OCI-M2 (cell line): ENCODE results near the gene RAI14.
"Not testable (repeated sequence)": the region's sequence is repeated elsewhere in the genome, so short reads cannot be mapped to it uniquely, and the experiment has no call there.

Source experiments
- DNase-seq: peaks from one replicate; lab custom pipeline; 2025; ENCODE audit not compliant: unreplicated experiment; lab: John Stamatoyannopoulos, UW

Gene RAI14

DNA sequence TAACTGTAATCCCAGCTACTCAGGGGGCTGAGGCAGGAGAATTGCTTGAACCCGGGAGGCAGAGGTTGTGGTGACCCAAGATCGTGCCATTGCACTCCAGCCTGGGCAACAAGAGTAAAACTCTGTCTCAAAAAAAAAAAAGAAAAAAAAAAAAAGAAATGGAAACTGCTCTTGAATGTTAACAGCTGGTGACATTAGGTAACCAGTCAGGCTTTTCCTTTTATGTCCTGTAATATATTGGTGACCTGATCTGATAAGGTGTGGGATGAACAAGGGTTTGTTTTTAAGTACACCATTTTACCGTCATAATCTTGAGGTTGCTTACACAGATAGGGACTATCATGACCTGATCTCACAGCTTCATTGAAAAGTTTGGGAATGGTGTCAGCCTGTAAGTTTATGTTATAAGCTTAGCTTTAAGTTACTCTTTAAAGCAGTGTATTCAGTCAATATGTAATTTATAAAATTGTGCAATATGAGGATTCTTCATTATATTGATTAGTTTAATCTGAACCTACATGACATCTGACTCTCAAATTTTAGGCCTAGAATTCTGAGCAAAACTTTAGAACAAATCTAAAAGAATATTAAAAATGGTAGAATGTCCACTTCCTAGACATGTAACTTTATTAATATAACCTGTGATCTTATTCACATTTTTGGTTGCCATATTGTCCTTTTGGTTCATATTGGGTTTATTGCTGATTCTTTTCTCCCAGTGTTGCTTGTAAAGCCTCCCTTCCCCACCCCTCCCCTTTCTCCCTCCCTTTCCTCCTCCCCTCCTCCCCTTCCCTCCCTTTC is 41.4 kb downstream of the RAI14 start:
- no peak for DNase-seq

DNA sequence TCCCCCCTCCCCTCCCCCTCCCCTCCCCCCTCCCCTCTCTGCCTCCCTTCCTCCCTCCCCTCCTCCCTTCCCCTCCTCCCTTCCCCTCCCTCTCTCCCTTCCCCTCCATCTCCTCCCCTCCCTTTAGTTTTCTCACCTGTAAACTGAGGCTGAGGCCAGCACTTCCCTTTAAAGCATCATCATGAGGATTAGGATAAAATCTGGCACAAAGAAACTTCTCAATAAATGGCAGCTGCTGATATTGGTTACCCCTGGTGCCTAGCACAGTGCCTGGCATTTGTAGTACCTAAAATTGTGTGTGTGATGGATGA is 41.9 kb downstream of the RAI14 start:
- no peak for DNase-seq

DNA sequence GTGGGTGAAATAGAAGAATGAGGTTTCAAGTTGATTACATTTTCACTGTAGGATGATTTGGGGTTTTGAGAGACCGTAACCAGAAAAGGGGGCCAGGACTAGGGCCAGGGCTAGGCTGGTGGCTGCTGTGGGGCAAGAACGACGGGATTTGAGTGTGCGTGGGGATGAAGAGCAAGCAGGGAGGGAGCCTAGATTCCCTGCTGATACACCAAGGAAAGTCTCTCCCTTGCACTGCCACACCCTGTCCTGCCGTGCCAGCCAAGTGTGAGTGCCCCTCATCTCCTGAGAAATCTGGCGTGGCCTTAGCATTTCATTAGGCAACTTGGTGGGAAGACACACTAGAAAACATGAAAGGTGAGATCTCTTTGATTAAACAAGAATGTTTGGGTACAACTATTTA is 42.6 kb downstream of the RAI14 start:
- DNase-seq, result no peak

DNA sequence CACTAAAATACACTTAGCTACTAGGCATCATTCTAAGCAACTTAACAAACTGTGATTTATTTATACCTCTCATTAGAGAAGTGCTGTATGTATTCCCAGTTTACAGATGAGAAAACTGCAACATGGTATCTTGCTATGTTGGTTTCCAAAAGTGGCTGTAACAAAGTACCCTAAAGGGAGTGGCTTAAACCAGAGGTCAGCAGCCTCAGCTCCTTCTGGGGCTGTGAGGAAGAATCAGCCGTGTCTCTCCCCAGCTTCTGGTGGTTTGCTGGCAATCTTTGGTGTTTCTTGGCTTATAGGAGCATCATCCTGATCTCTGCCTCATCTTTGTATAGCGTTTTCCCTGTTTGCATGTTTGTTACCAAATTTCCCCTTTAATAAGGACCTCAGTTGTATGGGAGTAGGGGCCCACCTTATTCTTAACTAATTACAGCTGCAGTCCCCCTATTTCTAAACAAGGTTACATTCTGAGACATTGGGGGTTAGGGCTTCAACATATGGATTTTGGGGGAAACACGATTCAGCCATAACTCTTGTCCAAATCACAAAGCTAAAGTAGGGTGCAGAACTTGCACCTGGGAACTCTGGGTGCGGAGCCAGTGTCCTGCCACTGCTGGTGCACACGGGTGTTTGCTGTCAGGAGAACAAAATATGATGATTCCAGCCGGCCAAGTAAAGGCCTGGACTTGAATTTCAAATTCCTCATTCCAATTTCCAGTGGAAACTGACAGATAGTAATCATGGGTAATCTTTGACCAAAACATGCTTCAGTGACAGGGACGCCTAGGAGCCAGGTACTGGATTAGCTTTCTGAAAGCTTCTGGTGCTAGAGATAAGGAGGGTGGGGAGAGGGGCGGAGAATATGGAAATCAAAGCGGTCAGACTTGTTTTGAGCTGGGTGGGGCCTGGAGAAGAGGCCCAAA is 43.3 kb downstream of the RAI14 start:
- DNase-seq, result no peak

DNA sequence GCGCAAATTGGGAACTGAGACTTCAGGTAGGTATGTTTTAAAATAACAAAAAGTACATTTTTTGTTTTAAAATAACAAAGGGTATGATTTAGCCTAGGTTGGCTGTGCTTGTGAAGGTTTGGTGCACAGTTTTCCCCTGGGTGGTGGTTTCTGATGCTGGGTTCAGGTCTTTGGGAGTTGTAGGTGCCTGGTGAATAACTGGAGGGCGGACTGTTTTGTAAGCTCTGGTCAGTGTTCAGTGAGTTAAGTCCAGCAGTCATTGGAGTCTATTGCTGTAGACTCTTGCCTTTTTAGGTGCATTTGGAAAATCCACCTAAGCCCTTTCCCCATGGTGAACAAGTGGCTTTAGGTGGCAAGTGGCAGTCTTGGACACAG is 43.9 kb downstream of the RAI14 start:
- DNase-seq, result no peak

DNA sequence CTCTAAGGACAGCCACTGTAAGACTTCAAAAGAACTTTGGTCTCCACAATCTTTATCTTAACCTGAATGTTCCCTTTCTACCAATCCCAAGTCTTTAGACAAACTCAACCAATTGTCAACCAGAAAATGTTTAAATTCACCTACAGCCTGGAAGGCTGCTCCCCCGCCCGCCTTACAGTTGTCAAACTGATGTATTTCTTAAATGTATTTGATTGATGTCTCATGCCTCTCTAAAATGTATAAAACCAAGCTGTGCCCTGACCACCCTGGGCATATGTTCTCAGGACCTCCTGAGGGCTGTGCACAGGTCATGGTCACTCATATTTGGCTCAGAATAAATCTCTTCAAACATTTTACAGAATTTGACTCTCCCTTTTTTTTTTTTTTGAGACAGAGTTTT is 45.3 kb downstream of the RAI14 start:
- not testable (repeated sequence) for DNase-seq

DNA sequence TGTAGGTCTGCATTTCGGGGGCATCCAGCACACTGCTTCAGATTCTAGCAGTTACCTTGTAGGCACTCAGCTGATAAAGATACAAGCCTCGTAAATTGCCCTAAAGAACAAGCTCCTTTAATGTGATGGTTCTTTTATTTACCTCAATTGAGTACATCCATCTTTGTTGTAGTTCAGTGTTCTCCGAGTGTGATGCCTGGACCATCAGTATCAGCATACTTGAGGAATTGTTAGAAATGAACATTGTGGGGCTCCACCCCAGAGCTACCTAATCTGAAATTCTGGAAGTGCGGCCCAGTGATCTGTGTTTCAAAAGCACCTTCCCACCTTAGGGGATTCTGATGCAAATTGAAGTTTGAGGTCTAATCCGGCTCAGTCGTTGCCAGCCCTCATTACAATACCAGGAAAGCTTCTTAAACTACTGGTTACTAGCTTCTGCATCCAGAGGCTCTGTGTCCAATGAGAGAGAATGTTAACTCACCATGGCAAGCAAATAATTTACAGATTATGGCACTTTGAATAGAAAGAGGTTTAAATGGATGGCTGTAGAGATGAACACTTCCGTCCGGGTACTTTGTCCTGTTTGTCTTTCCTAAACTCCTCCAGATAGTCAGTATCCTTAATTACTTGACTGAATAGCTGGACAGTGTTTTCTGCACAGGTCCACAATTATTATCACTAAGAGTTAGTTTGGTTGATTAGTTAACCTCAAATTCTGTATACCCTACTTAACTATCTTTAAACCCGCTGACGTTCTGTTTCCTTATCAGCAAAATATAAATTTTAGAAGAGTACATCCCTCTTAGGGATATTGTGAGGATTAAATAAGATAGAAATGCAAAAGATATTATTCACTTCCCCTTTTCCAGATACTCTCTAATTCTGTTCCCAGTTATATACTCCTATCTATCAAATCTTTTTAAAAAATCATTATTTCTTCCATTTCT is 47.9 kb downstream of the RAI14 start:
- no peak for DNase-seq

DNA sequence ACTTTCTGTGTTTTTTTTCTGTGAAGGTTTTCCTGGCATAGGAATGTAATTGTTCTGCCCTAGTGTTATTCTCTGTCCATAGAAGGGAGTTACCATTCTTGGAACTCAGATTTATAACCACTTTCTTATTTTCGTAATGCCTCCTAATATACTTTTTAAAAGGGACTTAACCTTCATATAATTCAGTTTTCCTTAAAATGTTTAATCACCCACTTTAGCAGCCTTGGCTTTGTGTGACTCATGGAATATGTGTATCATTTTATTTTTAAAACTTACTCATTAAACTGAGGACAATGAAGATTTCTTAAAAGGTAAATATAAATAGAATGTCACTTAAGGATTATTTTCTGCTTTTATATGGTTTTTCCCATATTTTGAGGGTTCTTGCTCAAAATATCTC is 50.0 kb downstream of the RAI14 start:
- DNase-seq, result no peak

DNA sequence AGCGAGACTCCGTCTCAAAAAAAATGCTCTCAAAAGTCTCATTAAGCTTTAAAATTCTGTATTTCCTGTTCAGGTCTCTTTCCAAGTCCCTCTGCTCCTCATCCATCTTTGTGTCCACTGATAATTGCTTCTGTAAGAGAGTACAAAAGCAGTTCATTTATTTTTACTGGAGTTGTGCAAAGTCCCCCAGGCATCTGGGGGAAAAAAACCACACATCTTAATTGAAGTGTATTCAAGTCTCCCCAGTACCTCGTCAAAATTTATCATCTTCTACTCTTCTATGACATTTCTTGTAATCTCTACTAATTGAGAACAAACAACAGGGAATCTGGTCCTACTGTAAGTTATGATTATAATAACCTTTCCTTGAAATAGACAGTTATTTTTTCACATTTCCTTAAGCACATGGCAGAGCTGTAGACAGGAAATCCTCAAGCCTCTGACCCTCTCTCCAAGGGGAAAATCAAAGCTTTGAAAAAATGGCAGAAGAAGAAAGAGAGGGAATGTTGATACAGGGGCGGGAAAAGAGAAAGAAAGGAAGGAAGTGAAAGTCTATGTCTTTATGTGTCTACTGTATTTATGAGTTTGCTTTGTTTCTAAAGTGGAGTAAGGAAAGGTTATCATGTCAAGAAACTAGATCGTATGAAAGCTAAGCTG is 51.5 kb downstream of the RAI14 start:
- no peak for DNase-seq

DNA sequence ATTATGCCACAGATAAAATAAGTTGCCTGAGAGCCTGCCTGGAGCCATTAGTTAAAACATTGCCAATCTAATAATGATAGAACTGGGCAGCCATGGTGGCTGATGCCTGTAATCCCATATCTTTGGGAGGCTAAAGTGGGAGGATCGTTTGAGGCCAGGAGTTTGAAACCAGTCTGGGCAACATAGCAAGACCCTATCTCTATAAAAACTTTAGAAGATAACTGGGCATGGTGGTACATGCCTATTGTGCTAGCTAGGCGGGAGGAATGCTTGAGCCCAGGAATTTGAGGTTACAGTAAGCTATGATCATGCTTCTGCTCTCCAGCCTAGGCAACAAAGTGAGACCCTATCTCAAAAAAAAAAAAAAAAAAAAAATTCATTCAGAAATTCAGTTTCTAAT is 52.6 kb downstream of the RAI14 start:
- DNase-seq, result no peak

DNA sequence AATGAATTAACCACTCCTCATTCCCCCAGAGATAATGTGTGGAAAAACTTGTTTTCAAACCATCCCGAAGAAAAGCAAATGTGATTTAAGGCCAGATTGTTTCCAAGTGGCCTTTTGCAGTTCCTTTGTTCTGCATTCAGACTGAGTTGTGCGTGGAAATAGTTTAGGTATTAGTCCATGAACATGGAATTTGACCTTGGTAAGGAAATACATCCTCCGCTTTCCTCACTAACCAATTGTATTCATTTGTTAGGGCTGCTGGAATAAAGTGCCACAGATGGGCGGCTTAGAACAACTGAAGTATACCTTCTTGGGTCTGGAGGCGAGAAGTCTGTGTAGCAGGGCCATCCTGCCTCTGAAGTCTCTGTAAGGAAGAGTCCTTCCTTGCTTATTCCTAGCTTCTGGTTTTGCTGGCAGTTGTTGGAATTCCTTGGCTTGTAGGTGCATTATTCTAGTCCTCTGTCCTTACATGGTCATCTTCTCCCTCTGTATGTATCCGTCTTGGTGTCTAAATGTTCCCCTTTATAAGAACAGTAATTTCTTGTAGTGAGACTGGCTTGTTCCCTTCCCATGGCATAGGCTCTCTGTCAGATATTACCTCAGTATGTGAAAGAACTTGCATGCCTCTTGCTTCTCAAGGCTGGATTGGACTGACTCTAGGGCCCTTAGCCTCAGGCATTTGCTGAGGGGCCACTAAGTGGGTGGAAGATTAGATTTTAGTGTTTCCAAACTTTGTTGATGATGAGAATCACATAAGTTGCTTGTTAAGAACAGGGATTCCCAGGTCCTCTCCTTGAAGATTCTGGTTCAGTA is 53.9 kb downstream of the RAI14 start:
- no peak for DNase-seq

DNA sequence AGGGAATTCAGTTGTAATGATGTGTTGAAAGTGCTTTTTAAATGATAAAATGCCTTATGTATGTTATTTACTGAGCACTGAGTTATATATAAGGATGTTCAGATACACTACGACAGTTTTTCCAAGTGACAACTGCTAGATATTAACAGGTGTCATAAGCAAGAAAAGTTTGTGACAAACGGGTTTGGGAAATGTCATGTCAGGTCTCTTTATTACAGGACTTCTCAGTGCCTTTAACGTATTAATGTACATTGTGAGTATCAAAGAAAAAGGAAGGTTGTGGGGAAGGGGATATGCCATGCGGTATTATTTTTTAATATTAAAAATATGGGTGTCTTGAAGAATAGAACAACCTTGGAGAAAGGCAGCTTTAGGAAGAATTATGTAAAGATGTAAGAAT is 56.4 kb downstream of the RAI14 start:
- DNase-seq, result no peak

DNA sequence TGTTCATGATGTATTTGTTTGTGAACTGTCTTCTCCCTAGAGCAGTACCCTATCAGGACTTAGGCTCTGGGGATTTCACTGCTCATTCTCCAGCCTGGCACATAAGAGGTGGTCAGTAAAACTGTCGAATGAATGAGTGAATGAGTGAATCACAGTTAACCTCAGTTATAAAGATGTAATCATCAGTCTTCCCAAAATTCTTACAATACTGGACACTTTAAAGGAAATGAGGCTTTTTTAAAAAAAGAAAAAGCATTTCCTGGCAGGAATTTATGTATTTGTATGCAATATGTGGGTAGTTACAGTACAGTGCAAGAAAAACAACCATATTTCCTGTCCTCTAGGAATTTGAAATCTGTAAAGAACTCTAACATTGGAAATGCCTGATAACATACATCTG is 59.6 kb downstream of the RAI14 start:
- no peak for DNase-seq

DNA sequence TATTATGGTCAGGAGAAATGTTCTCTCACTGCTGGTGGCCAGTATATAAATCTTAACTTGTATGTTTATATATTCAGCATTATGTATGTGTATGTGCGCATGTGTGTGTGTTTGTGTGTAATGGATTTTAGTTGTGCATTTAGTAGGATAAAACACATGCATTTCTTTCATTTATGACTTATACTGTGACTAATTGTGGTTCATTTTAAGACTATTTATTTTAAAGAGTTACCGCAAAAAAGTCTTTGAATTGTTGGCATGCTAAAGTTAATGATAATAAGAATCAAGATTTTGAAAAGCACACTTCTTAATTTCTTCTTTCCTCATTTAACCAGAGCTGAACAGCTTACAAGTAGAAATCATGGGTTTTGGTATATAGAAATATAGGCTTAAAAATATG is 60.9 kb downstream of the RAI14 start:
- DNase-seq, result no peak

DNA sequence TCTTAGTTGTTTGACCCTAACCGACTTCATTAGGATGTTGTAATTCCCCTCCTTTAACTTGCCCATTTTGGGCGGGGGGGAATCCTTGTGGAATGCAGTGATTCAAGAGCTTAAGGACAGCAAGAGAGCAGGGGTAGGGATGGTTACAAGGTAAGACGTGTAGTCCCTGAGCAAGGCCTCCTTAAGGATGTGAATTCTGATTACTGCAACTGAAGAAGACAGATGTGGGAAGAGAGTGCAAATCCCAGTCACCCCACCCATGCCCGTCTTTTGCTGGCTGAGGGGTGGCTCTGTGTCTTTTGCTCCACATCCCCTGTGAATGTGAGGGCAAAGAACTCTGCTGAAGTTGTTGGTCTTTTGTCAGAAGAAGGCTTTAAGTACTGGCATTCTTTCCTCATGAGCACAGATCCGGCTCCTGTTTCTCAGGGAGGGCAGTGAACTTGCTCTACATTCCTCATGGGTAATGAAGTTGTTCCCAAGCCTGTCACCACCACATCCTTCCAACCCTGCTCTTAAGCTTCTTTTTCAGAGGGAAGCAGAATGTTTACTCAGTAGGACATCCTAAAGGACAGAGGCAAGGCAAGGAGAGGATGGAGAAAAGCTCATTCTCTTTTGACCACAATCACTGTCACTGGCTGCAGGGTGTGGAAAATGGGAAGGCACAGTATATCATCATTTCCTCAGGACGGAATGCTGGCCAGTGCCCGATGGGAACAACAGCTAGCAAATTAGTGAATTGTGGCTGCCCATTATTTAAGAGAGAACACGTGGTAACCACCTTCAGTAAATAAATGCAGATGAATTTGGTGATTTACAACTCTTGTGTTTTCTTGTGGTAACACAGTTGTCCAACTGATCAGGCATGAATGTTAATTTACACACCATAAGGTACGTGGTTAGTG is 61.5 kb downstream of the RAI14 start:
- no peak for DNase-seq

DNA sequence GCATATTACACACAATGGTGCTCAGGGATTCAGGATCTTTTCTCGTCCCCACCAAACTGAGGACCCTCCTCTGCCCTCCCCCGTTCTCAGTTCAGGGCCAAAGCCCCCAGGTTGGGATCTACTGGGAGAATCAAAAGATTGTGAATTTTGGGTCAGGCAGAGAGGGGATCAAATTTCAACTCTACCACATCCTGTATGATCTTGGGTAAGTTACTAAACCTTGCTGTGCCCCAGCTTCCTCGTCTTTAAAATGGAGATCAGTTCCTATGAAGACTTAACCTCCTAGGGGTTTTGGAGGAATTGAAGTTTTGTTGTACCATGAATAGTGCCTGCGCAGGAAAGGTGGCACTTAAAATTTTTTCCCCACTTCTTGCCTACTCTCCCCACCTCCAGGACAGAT is 62.4 kb downstream of the RAI14 start:
- no peak for DNase-seq

DNA sequence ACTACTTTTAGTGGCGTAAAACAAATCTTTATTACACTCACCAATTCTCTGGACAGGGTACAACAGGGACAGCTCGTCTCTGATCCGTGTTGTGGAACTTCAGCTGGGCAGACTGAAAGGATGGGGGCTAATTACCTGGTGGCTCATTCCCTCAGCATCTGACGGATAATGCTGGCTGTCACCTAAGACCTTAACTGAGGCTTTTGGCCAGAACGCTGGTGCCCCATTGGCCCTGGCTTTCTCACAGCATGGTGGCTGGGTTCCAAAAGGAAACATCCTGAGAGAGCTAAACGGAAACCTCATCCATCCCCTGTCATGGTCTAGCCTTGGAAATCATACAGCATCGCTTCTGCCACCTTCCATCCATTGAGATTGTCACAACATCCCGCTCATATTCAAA is 62.9 kb downstream of the RAI14 start:
- DNase-seq, result no peak

DNA sequence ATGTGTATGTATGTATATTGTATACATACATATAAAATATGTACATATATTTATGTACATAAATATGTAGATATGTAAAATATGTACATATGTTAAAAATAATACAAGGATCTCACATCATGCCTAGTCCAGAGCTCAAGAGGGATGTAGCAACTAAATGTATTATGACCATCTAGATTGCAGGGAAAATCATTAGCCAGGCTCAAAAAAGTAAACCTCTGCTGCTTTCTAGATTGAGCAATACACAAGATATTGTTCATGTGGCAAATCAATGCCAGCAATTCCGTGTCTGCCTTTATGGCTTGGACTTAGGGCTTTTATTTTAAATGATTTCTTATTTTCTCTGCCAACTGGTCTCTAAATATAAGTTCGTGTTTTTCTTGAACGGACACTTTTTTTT is 65.2 kb downstream of the RAI14 start:
- no peak for DNase-seq

DNA sequence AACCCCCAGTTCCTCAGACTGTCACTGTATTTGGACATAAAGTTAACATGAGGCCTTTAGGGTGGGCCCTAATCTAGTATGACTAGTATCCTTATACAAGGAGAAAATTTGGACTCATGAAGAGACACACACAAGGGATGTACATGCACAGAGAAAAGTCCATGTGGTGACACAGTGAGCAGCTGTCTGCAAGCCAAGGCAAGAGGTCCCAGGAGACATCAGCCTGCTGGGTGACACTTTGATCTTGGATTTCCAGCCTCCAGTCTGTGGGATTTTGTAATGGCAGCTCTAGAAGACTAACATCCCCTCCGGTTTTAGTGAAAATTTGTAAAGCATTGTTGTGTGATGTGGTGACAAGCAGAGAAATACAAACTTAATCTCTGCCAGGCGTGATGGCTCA is 66.1 kb downstream of the RAI14 start:
- no peak for DNase-seq
